ENCODE data around the gene KATNAL2. TPM values are rescaled to one million over a fixed set of nuclear protein-coding genes. Genes with fewer than 3 reads are reported as not detected.
"Not testable (repeated sequence)": the region's sequence is repeated elsewhere in the genome, so short reads cannot be mapped to it uniquely, and the experiment has no call there.

KATNAL2 gene
- total RNA-seq, 1 donor from 2014 or later, result 2.7 TPM

- DNase-seq (ENCODE audit: missing footprints); ATAC-seq; intact Hi-C loops (cut with DNase I): not testable (repeated sequence)
Measured at GRCh38 chr18:47025557-47026174, 108.3 kb downstream of the KATNAL2 start.

- DNase-seq (ENCODE audit: missing footprints), result peak; percentile 56
- ATAC-seq; intact Hi-C loops (cut with DNase I): not testable (repeated sequence)
Measured at GRCh38 chr18:47028738-47029137, 111.3 kb downstream of the KATNAL2 start.

- DNase-seq (ENCODE audit: missing footprints); intact Hi-C loops (cut with DNase I): not testable (repeated sequence)
- peak; percentile 42 for ATAC-seq
Measured at GRCh38 chr18:47029684-47030353, 112.4 kb downstream of the KATNAL2 start.

GRCh38 chr18:47030887-47031286, 113.5 kb downstream of the KATNAL2 start:
- DNase-seq (ENCODE audit: missing footprints); ATAC-seq; intact Hi-C loops (cut with DNase I): not testable (repeated sequence)

- no peak for DNase-seq (ENCODE audit: missing footprints)
- intact Hi-C loops (cut with DNase I), result no loop called here
- no peak for ATAC-seq
Measured at GRCh38 chr18:47032945-47033344, 115.5 kb downstream of the KATNAL2 start.

- intact Hi-C loops (cut with DNase I); ATAC-seq: not testable (repeated sequence)
- DNase-seq (ENCODE audit: missing footprints), result peak; percentile 25
Measured at GRCh38 chr18:47034591-47034990, 117.2 kb downstream of the KATNAL2 start.

GRCh38 chr18:47035156-47035671, 117.8 kb downstream of the KATNAL2 start, which contains the start of gene ELOA2:
ELOA2 (minus strand) TSS chr18:47035621; CDS start chr18:47035264, 357 bp downstream.
- intact Hi-C loops (cut with DNase I), result no loop called here
- no peak for ATAC-seq
- DNase-seq (ENCODE audit: missing footprints), result no peak

GRCh38 chr18:47036298-47036874, 119.0 kb downstream of the KATNAL2 start:
- ATAC-seq (no peak), DNase-seq (ENCODE audit: missing footprints) (no peak)
- intact Hi-C loops (cut with DNase I), result no loop called here

- ATAC-seq, result no peak
- intact Hi-C loops (cut with DNase I), result no loop called here
- no peak for DNase-seq (ENCODE audit: missing footprints)
Measured at GRCh38 chr18:47036927-47037578, 119.7 kb downstream of the KATNAL2 start.

GRCh38 chr18:47040982-47041381, 123.6 kb downstream of the KATNAL2 start:
- intact Hi-C loops (cut with DNase I), result no loop called here
- DNase-seq (ENCODE audit: missing footprints), result no peak

GRCh38 chr18:47050468-47050867, 133.1 kb downstream of the KATNAL2 start:
- ATAC-seq, result no peak
- intact Hi-C loops (cut with DNase I), result loop anchor here (2.0 kb wide), 1 partner anchor 154 kb away; no protein-coding TSS in a partner anchor
- no peak for DNase-seq (ENCODE audit: missing footprints)

More at GRCh38 chr18:47040982-47041381, 123.6 kb downstream of the KATNAL2 start:
- no peak for ATAC-seq

- intact Hi-C loops (cut with DNase I), result no loop called here
- ATAC-seq, result no peak
- no peak for DNase-seq (ENCODE audit: missing footprints)
Measured at GRCh38 chr18:47054369-47054768, 137.0 kb downstream of the KATNAL2 start.

- ATAC-seq (no peak), DNase-seq (ENCODE audit: missing footprints) (no peak)
- intact Hi-C loops (cut with DNase I), result no loop called here
Measured at GRCh38 chr18:47062471-47062870, 145.1 kb downstream of the KATNAL2 start.

GRCh38 chr18:47063096-47063495, 145.7 kb downstream of the KATNAL2 start:
- intact Hi-C loops (cut with DNase I), result no loop called here
- DNase-seq (ENCODE audit: missing footprints) (no peak), ATAC-seq (no peak)

- intact Hi-C loops (cut with DNase I), result no loop called here
- no peak for ATAC-seq
- DNase-seq (ENCODE audit: missing footprints), result no peak
Measured at GRCh38 chr18:47067648-47068047, 150.2 kb downstream of the KATNAL2 start.

- intact Hi-C loops (cut with DNase I), result no loop called here
- ATAC-seq (no peak), DNase-seq (ENCODE audit: missing footprints) (peak; percentile 32)
Measured at GRCh38 chr18:47075098-47075883, 157.9 kb downstream of the KATNAL2 start.

- DNase-seq (ENCODE audit: missing footprints) (no peak), ATAC-seq (no peak)
- intact Hi-C loops (cut with DNase I), result no loop called here
Measured at GRCh38 chr18:47077111-47077510, 159.7 kb downstream of the KATNAL2 start.

GRCh38 chr18:47080872-47081271, 163.5 kb downstream of the KATNAL2 start:
- DNase-seq (ENCODE audit: missing footprints) (no peak), ATAC-seq (no peak)
- intact Hi-C loops (cut with DNase I), result no loop called here

Data from Right ventricle myocardium inferior (tissue), 1 donor.